Prostate gland (tissue), 2 donors: ENCODE data around the gene CAPN5. TPM values are rescaled to one million over a fixed set of nuclear protein-coding genes. Genes with fewer than 3 reads are reported as not detected.

Experiments used
- DNase-seq: peaks from one replicate; pipeline ENCODE4 v3.0.0-alpha.2; 2019; ENCODE audit warnings: low spot score
- H3K27ac ChIP-seq, 2 donors: fragments of 200-600 bp; sonication (generic); 2 replicates each; pipeline ENCODE4 v1.5.1; 2017 to 2019
- H3K27me3 ChIP-seq: fragments of 200-600 bp; sonication (generic); replicated peaks from 2 replicates; pipeline ENCODE4 v1.5.1; 2019; ENCODE audit not compliant: insufficient read depth
- H3K36me3 ChIP-seq, 2 donors: fragments of 200-600 bp; sonication (generic); 1 replicate in 1 of 2; 2 replicates in 1 of 2; pipeline versions ENCODE4 v1.5.1 to v1.8.1; 2017 to 2019
- H3K4me1 ChIP-seq: fragments of 200-600 bp; sonication (generic); replicated peaks from 2 replicates; pipeline ENCODE4 v1.5.1; 2019
- H3K4me3 ChIP-seq, 2 donors: fragments of 200-600 bp; sonication (generic); 2 replicates each; pipeline ENCODE4 v1.5.1; 2017 to 2019
- H3K9me3 ChIP-seq: fragments of 200-600 bp; sonication (generic); 2 replicates; pipeline ENCODE4 v1.5.1; 2017
- CTCF ChIP-seq, 4 experiments: fragments of 200-600 bp in 2 of 4; fragments of 450-650 bp in 2 of 4; sonication (generic) in 2 of 4; IDR thresholded peaks; 1 replicate in 3 of 4; 2 replicates in 1 of 4; pipeline ENCODE4 v1.5.1; 2016 to 2019; ENCODE audit warnings: antibody characterized with exemption in 4 of 4, mild to moderate bottlenecking in 2 of 4, moderate library complexity in 2 of 4
- POLR2A ChIP-seq: fragments of 450-650 bp; IDR thresholded peaks from one replicate; pipeline ENCODE4 v1.6.1; 2016; ENCODE audit warnings: antibody characterized with exemption, mild to moderate bottlenecking
- POLR2AphosphoS5 ChIP-seq: sonication (generic); formaldehyde crosslinking; IDR thresholded peaks from one replicate; pipeline ENCODE4 v1.6.1; 2017; ENCODE audit warnings: antibody characterized with exemption
- WGBS: methylation state at CpG from one replicate; pipeline ENCODE4 v1.1.5; 2018; 5-methylcytosine and 5-hydroxymethylcytosine counted together
- intact Hi-C: fragments of 100-400 bp; cut with DNase I; formaldehyde crosslinking; loops from one replicate; pipeline ENCODE4 v1.14.2; 2022
- total RNA-seq, 2 donors: library from RNA; depleted of rRNA; stranded (reverse); fragments of >200 nt; gene quantifications; one replicate each; pipeline ENCODE4 v1.1.0, GENCODE V29; 2016

CAPN5 gene
- total RNA-seq, 2 donors from 2014 or later: 28.6 to 83.5 TPM

DNA sequence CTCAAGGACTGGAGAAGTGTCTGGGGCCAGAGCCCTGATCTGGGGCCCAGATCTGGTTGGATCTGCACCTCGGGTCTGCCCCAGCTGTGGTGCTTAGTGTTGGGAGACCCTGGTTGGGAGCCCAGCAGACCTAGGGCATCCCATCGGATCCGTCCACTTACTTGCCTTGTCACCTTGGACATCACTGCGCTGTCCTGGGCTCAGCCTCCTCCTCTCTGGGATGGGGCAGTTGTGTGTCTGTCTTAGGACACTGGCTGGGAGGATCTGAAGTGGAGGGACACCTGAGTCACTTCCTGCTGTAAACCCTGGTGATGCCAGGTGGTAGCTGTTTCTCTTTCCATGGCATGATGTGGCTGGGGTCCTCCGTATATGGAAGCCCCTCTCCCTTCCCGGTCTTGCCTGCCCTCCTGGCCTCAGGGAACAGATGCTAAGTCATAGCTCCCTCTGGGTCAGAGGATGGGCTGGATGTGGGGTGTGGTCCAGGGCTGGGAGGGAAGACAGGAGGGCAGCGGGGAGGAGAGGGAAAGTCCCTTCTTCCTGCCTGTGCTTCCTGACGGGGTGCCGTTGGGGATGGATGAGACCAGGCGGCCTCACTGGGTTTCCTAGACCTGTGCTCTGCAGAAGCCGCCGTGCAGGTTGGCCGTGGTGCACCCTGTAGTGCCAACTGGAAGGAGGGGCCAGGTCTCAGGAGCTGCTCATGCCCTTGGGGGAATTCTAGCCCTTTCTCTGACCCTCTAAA is 23.8 kb downstream of the CAPN5 start:
- no peaks in the 10 kb centered on the region for H3K27me3 ChIP-seq
- 75% methylated on average over 12 of the region's 13 CpGs for WGBS
- H3K4me3 ChIP-seq: no peak overlapping the region
- no peaks in the 10 kb centered on the region for H3K36me3 ChIP-seq
- no peak for TF ChIP-seq CTCF (IDR thresholded peaks at IDR 0.05)
- no peak for TF ChIP-seq POLR2A
- no peak for TF ChIP-seq POLR2AphosphoS5
- no peak overlapping the region for H3K27ac ChIP-seq
- H3K9me3 ChIP-seq: no peaks in the 10 kb centered on the region
- no peak for DNase-seq
- H3K4me1 ChIP-seq: peaks cover 10% of the 10 kb centered on the region
- intact Hi-C loops: loop anchor here (1.0 to 10.0 kb wide), 2 partner anchors 43 to 166 kb away; no protein-coding TSS in a partner anchor

- H3K27me3 ChIP-seq: no peaks in the 10 kb centered on the region
- H3K4me3 ChIP-seq: no peak overlapping the region
- DNase-seq: peak; percentile 84
- H3K36me3 ChIP-seq: no peaks in the 10 kb centered on the region
- TF ChIP-seq POLR2A: no peak
- TF ChIP-seq CTCF (IDR thresholded peaks at IDR 0.05): peak; percentile 88 to 96 (median 95)
- peak; percentile 68 for TF ChIP-seq POLR2AphosphoS5
- WGBS: 33% methylated on average over 9 of the region's 9 CpGs
- H3K27ac ChIP-seq: no peak overlapping the region
- H3K4me1 ChIP-seq: peaks cover 10% of the 10 kb centered on the region
- intact Hi-C loops: loop anchor here (1.0 to 10.0 kb wide), 2 partner anchors 44 to 167 kb away; no protein-coding TSS in a partner anchor
- H3K9me3 ChIP-seq: no peaks in the 10 kb centered on the region
These were observed 24.6 kb downstream of the CAPN5 start for GRCh38 chr11:77091146-77091940.

GRCh38 chr11:77092382-77092781 is 25.6 kb downstream of the CAPN5 start:
- Histone ChIP-seq H3K27me3 (no peaks in the 10 kb centered on the region), H3K36me3 (no peaks in the 10 kb centered on the region), H3K27ac (no peak overlapping the region), H3K4me1 (peaks cover 10% of the 10 kb centered on the region), H3K4me3 (no peak overlapping the region), H3K9me3 (no peaks in the 10 kb centered on the region)
- no peak for DNase-seq
- WGBS: 75% methylated on average over 7 of the region's 7 CpGs
- intact Hi-C loops: loop anchor here (10.0 kb wide), 1 partner anchor 168 kb away; no protein-coding TSS in a partner anchor
- TF ChIP-seq POLR2A: no peak

GRCh38 chr11:77093056-77093891 is 26.5 kb downstream of the CAPN5 start:
- Histone ChIP-seq H3K4me3 (no peak overlapping the region), H3K36me3 (no peaks in the 10 kb centered on the region), H3K9me3 (no peaks in the 10 kb centered on the region), H3K27ac (no peak overlapping the region), H3K27me3 (no peaks in the 10 kb centered on the region), H3K4me1 (peaks cover 7% of the 10 kb centered on the region)
- 87% methylated on average over 33 of the region's 33 CpGs for WGBS
- DNase-seq: no peak
- intact Hi-C loops: loop anchor here (10.0 kb wide), 1 partner anchor 168 kb away; no protein-coding TSS in a partner anchor
- no peak for TF ChIP-seq POLR2AphosphoS5
- TF ChIP-seq POLR2A: no peak
- TF ChIP-seq CTCF (IDR thresholded peaks at IDR 0.05): no peak
